NCI-H1694 (cell line): ENCODE data around the gene PBX2.
A peak's percentile ranks its signal among the peaks of the same experiment; 100 is the strongest.
"Not testable (repeated sequence)": the region's sequence is repeated elsewhere in the genome, so short reads cannot be mapped to it uniquely, and the experiment has no call there.

ENCODE experiments used
- DNase-seq: peaks from one replicate; lab custom pipeline; 2025; lab: John Stamatoyannopoulos, UW

PBX2 gene

GRCh38 chr6:32151181-32151862, 38.7 kb downstream of the PBX2 start:
- DNase-seq, result peak; percentile 12

GRCh38 chr6:32149932-32150870, 39.8 kb downstream of the PBX2 start:
- no peak for DNase-seq

- DNase-seq, result no peak
These were observed 40.8 kb downstream of the PBX2 start for GRCh38 chr6:32149092-32149755.

- DNase-seq, result no peak
These were observed 41.5 kb downstream of the PBX2 start for GRCh38 chr6:32148289-32149091.

- no peak for DNase-seq
These were observed 42.4 kb downstream of the PBX2 start for GRCh38 chr6:32147401-32148132.

- DNase-seq, result no peak
These were observed 43.3 kb downstream of the PBX2 start for GRCh38 chr6:32146687-32147086.

- no peak for DNase-seq
These were observed 43.7 kb downstream of the PBX2 start for GRCh38 chr6:32146287-32146686.

GRCh38 chr6:32144238-32144637, 45.8 kb downstream of the PBX2 start:
- not testable (repeated sequence) for DNase-seq

GRCh38 chr6:32140420-32141046, 49.5 kb downstream of the PBX2 start:
- no peak for DNase-seq

- DNase-seq, result no peak
These were observed 50.4 kb downstream of the PBX2 start for GRCh38 chr6:32139590-32139989.

GRCh38 chr6:32137454-32137853, 52.5 kb downstream of the PBX2 start:
- no peak for DNase-seq
